HG02610 (cell line): ENCODE results near the gene FNDC1.
A peak's percentile ranks its signal among the peaks of the same experiment; 100 is the strongest.
"Not testable (repeated sequence)": the region's sequence is repeated elsewhere in the genome, so short reads cannot be mapped to it uniquely, and the experiment has no call there.

Source experiments
- ATAC-seq: cut with Tn5 transposase; IDR thresholded peaks from one replicate; pipeline ENCODE4 v1.9.1; 2021; ENCODE audit warnings: mild to moderate bottlenecking, moderate library complexity; ENCODE audit not compliant: unreplicated experiment

The FNDC1 gene

DNA sequence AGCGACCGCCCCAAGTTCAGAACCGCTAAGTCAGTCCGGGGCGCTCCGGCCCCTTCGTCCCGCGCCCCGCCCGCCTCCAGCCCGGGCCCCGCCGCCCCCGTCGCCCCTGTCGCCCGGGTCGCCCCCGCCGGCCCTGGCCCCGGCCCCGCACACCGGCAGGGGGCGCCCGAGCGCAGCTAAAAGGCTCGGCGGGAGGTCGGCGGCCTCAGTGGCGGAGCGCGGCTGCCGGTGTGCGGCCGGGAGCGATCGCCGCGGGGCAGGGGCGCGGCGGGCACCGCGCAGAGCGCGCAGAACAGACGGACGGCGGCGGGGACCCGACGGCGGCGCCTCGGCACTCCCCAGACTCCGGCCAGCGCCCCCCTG lies at the start of gene FNDC1:
FNDC1 (plus strand) TSS at position 208 of the 363 bp plus-strand sequence. CDS start 197 bp downstream, outside the sequence.
- ATAC-seq: peak; percentile 60

DNA sequence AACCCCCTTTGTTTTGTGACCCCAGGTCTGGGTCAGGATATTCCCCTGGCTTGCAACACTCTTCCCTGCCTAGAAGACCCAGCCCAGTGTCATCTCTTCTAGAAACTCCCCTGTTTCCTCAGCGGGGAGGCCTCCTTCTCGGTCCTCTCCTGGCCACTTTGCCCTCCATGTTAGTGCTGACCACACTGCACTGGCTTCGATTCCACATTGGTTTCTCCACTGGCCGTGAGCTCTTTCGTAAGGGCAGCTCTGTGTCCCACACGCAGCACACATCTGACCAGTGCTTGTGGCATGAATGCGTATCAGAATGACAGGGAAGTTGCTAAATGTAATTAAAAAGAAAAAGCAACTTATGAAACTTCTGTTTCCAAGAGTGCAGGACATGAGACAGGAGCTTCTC lies 49.4 kb upstream of the FNDC1 start:
- ATAC-seq: no peak

DNA sequence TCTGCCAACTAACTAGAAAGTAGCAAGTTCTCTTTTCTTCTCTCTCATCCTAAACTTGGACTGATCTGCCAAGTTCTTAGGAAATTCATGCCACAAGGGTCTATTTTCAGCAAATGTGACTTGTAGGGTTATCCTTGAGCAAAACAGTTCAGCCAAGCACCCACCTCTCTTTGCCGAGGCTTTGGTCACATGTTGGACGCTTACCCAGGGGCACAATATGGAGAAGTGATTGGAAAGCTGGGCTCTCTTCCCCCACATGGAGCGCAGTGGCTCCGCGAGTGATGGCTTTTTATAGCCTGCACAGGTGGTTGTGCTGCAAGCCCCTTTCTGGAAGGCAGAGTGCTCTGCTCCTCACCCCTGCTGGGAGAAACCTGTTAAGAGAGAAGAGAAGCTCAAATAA lies 47.7 kb upstream of the FNDC1 start:
- ATAC-seq: no peak

DNA sequence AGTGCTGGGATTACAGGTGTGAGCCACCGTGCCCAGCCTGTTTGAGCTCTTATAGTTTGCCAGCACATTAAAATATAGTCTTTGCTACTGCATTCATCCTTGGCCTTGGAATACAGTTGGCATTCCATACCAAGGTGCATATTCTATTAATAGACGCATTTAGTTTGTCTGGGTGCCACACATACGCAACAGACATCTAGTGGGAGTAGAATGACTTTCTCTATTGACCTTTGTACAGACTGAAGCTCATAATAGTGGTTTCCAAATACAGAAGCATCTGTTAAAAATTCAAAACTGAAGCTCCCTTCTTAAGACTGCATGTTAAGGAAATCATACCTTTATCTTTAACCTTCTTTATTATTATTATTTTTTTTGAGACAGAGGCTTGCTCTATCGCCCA lies 46.7 kb upstream of the FNDC1 start:
- no peak for ATAC-seq

DNA sequence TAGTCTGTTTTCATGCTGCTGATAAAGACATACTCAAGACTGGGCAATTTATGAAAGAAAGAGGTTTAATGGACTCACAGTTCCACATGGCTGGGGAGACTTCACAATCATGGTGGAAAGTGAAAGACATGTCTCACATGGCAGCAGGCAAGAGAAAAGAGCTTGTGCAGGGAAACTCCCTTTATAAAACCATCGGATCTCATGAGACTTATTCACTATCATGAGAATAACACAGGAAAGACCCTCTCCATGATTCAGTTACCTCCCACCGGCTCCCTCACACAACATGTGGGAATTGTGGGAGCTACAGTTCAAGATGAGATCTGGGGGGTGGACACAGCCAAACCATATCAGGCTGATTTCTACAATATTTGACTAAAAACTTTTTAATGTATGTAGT lies 45.4 kb upstream of the FNDC1 start:
- ATAC-seq: not testable (repeated sequence)

DNA sequence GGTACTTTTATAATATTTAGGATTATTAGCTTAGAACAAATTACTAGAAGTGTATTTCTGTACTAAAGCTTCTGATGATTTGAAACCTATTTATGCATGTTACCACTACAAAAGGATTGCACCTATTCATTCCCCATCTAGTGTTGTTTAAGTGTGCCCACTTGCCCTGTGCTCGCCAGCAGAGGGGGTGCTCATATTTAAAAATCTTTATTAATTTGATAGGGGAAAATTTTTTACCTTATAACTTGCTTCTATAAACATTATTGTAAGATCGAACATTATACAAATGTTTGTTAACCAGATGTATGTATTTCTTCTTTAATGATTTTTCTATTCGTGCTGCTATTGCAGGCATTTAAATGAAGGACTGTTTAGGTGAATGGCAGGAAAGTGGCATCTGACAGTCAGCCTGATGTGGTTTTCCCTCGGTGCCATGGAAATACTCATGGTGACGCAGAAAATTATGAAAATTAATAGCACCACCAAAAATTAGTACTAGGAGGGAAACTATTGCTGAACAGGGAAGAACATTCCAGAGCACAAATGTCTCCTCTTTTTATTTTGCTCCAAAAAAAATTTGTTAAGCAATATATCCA lies 44.1 kb upstream of the FNDC1 start:
- ATAC-seq: no peak

DNA sequence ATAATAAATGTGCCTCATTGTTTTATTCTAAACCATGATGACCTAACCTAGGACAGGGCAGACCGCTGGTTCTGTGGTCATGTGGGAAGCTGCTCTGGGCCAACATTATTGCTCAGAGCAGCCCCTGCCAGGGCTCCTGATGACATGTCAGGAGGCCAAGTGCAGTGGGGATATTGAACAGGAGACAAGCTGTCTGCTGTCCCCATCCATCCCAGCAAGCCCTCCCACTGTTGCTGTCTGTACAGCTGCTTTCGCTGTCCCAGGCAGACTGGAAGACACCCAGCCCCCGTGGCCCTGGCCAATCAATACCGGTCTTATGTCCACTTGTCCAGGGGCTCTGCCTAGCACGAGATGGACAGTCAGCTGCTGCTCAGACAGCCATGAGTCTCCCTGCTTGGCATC lies 43.2 kb upstream of the FNDC1 start:
- no peak for ATAC-seq

DNA sequence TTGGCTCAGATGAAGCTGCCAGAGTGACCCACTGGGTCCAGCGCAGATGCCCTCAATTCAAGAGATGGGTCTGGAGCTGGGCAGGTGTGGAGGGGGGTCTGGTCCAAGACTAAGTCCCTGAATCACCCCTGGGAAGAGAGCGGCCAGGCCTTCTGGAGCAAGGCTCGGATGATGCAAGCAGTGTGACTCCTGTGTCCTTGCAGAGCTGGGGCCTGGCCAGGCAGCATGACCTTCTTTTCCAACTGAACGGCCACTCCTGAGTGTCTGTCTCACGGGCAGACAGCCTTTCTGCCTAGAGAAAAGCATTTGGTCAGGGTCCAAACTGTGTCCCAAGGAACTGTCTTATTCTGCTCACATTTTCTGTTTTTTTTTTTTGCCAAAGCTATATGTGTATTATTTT lies 42.6 kb upstream of the FNDC1 start:
- no peak for ATAC-seq

DNA sequence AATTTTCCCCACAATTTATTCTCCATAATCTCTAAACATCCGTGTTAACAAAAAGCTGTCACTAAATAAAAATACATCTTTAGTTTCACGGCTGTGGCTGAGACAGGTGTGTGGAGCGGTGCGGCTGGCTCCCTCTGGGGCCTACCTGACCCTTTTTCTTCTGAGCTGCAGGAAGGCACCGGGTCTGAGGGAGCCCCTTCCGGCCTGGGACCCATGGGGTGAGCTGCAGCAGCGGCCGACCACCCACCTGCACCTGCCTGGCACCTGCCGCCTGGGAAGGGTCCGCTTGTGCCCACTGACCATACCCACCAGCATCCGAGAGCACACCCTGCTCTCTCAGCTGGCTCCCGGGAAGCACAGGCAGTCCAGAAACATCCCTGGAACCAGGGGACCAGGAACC lies 41.5 kb upstream of the FNDC1 start:
- ATAC-seq: no peak

DNA sequence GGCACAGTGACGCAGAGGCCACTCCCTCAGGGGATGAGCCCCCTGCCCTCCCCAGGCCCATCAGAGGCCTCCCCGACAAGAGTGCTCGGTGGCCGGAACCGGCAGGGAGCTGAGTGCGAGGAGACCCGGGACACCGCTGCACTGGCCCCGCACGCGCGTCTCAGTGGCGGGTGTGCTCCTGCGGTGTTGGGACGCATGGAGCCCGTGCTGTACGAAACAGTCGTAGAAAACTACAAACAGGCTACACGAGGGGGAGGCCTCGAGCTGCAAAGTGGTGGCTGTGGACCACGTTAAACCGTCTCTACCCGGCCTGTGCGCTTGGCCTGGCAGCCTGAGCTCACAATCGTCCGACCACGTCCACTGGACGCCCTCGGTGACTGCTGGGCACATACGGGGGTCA lies 40.2 kb upstream of the FNDC1 start:
- ATAC-seq: no peak

DNA sequence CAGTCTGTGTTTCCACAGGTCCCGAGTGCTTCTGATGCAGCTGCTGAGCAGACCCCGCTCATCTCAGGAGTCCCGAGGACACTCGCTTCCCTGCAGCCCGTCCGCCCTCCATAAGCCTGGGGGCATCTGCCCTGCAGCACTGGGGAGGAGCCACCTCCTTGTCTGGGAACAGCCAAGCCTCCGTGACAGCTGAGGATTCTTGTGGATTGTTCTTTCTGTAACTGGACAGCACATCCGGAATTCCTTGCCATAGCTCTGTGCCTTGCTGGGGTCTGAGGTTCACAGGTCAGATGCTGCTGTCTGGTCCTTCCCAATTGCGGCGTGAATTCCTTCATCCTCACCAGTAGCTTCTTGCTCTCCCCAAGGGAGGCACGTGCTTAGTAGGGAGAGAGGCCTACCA lies 38.4 kb upstream of the FNDC1 start:
- ATAC-seq: no peak

DNA sequence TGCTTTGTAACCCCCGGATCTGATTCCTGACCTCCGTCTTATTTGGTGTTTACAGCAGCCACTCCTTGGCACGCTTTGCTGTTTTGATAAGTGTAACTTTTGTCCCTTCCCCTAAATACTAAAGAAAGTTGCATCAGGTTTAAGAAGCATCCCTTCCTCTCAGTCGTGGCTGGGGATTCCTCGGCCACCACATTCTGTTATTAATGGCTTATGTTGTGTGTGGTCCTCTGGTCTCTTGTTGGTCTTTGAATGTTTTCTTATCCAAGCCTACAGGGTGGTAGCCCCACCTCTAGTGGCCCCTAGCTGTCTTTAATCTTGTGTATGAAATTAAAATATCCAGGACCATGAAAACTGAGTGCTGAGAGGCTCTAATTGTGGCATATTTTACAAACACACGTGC lies 37.5 kb upstream of the FNDC1 start:
- ATAC-seq: no peak

DNA sequence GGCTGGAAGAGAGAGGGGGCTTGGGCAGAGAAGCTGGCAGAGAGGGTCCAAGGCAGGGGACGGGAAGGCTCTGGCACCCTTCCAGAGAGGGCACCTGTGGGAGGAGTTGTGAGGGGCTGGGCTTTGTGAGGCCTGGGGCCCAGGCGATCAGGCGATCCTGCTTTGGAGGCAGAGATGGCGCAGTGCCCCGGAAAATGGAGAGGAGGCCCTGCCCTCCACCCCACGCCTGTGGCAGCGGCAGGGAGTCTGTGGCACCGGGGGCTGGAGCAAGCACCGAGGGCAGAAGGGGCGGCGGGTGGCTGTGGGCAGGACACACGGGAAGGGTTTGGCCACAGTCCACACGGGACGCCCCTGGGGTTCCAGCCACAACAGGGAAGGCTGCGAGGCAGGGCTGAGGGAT lies 36.5 kb upstream of the FNDC1 start:
- no peak for ATAC-seq

DNA sequence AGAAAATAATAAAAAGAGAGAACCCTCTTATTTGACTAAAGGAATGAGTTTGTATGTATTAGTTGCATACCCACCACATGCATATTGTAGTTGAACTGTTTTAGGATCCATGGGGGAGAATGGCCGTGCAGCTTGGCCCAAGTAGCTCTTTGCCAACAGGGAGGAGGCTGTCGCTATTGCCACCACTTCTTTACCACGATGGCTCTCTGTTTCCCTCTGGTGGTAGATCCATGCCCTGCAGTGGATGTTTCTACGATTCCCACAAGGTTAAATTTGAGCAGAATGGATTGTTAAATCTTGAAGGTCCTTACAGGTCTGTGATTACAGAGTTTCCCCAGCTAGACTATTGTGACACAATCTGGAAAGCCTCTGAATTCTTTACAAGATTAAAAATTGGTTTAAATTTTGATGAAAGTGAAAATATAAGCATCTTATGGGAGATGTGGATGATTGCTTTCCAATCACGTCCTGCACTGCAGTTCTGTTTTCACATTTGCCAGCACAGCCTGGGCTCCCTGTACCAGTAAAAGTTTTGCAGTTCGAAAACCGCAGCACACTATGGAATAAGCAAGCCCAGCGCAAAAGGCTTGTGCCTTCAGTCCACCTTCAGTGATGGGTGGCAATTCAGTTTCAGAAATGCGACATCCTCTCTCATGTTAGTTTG lies 34.4 kb upstream of the FNDC1 start:
- ATAC-seq: peak; percentile 78

DNA sequence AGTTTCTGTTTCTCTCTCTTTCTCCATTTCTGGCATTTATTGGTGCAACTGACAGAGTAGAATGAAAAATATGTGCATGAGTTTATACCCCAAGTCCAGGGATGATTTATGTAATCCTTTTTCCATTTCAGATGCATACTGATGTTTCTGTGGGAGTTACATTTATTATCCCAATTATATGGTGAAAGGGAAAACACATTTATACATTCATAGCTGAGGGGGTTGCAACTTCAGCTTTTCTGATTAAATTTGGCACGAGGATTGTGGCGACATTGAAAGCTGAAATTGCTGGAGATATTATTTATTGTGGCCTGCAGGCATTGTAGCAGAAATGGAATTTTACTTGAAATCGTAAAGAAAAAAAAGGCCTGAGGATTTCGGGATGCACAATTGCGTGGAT lies 31.5 kb upstream of the FNDC1 start:
- ATAC-seq: no peak

DNA sequence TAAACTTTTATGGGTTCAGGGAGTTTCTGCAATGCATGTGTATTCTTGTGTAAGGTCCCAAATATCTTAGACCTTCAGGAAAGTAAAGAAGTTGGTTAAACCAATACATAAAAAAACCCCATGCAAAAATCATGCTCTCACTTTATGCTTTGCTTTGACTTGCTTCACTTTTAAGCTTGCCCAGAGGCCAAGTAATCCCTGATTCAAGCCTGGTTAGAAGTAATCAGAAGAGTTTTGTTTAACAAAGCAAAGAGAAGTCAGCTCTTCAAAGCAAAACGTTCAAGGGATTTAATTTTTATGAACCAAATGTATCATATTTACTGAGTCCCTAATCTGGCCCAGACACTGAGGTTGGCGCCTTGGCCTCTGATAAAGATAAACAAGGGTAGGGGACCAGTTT lies 26.7 kb upstream of the FNDC1 start:
- ATAC-seq: no peak

DNA sequence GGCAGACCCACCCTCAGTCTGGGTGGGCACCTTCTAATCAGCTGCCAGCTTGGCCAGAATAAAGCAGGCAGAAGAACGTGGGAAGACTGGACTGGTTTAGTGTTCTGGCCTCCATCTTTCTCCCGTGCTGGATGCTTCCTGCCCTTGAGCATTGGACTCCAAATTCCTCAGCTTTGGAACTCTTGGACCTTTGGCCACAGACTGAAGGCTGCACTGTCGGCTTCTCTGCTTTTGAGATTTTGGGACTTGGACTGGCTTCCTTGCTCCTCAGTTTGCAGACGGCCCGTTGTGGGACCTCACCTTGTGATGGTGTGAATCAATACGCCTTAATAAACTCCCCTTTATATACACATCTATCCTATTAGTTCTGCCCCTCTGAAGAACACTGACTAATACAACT lies 20.6 kb upstream of the FNDC1 start:
- no peak for ATAC-seq

DNA sequence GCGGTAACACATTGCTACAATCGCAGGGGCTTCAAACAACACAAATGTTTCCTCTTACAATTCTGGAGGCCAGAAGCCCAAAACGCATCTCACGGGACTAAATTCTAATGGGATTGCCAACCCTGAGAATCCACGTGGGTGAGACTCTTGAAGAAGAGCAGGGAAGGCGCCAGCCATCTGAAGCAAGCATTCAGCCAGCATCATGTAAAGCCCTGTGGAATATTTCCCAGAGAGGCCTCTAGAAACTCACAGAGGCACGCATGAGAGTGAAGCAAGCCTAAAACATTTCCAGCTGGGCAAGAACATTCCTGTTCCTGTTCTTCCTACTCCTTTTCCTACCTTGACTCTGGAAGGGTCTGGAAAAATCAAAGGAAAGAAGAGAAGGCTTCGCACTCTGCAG lies 19.6 kb upstream of the FNDC1 start:
- no peak for ATAC-seq

DNA sequence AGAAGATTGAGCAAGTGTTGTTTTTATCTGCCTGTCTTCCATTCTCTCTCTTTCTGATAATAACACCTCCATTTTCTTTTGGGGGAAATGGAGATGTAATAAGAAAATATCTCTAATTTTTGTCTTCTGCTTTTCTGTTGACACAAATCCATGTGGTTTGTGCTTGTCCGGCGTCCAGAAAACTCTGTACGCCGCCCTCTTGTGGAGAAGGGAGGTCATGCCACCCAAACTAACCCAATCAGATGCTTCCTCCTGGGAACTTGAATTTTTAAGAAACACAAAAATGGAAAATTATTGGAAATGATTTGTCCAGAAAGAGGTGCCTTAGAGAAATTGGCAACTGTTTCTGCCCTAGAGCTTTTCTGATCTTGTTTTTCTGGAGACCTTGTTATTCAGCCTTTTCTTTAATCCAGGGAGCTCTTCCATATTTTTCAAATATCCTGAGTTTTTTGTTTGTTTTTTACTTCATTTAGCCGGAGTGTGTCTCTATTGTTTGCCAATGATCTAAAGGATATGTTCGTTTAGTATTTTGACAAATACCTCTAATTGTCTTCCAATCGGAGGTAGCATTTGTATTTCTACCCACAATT lies 17.8 kb upstream of the FNDC1 start:
- ATAC-seq: no peak

DNA sequence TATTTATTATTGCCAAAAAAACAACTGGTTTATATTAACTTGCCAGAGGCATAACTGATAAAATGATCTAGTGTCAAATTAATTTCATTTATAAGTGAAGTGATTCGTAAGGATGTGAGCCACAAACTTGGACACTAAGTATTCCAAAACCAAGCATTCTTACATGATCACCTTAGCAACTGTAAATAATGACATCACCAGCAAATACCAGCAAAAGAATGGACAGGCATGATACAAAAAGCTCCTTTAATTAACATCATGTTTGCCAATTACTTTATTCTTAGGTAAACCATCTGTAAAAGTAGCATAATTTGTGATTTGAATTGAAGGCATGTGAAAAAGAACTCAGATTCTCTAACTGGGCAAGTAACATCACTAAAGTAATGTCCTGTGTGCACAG lies 17.2 kb upstream of the FNDC1 start:
- no peak for ATAC-seq

DNA sequence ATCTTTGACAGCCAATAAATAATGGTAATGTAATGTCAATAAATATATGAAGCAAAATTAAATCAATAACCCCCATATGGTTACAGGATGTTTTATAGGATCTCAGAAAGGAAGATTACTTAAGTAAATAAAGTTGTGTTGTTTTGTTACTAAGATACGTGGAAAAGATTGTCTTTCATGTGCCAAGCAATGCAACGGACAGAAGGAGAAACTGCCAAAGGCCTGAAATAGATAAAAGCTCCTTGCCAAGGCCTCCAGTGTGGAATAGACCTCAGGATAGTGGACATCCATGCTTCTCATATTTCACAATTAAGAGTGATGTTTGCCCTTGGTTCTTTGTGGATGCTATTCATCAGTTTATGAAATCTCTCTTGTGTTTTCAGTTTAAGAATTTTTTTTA lies 16.4 kb upstream of the FNDC1 start:
- ATAC-seq: no peak

DNA sequence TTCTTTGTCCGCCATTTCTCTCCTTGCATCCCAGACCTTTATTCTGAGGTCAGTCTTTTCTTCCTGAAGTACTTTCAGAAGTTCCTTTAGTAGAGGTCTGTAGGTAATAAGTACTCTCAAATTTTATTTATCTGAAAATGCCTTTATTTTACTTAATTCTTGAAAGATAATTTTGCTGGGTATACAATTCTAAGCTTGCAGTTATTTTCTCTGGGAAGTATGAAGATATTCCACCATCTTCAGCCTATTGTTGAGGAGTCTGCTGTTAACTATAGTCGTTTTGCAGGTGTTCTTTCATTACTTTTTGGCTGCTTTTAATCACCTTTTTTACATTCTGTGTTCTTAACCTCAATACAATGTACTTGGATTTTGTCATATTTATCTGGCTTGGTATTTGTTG lies 13.5 kb upstream of the FNDC1 start:
- ATAC-seq: no peak

DNA sequence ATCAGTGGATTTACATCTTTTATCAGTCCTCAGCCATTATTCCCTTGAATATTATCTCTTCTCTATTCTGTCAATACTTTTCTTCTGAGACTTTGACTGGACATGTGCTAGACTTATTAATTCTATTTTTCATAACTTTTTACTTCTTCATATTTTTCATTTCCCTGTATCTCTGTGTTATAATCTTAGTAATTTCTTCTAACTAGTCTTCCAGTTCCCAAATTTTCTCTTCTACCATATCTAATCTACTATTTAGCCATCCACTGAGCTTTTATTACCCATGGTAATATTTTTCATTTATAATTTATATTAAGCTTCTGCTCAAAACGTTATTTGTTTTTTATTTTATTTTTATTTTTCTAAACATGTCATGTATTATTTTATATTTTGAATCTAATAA lies 13.1 kb upstream of the FNDC1 start:
- ATAC-seq: no peak
